GM19238 (cell line): ENCODE results near the gene GCFC2.
A peak's percentile ranks its signal among the peaks of the same experiment; 100 is the strongest.

ENCODE experiments used
- DNase-seq: peaks from one replicate; pipeline ENCODE4 v3.0.0; 2011; ENCODE audit warnings: low spot score; ENCODE audit not compliant: insufficient read length

GCFC2 gene

DNA sequence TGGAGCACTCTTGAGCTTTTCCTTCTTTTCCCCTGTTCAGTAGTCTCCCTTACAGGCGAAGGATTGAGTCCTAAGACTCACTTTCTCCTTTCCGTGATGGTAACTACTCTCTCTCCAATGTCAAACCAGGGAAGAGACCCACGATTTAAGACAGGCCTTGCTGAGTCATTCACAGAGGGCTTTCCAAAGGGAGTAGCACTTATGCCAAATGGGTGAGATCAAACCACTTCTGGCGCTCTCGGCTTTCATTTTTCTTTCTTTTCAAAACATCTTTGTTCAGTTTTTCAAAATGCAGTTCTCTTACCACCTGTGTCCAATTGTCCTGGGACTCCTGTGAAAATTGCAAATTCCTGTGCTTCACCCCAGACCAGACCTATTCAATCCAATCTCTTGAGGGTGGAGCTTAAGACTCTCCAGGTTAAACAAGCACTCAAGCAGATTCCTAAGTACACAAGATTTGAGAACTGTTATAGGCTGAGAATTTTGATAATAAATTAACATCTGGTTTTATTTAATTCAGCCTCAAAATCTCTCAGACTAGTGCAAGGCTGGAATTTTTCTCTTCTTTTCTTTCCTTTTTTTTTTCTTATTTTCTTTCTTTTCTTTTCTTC, 78.5 kb downstream of the GCFC2 start:
- DNase-seq: no peak

- DNase-seq: peak; percentile 37
Observed at GRCh38 chr2:75627902-75628504, 82.7 kb downstream of the GCFC2 start.

DNA sequence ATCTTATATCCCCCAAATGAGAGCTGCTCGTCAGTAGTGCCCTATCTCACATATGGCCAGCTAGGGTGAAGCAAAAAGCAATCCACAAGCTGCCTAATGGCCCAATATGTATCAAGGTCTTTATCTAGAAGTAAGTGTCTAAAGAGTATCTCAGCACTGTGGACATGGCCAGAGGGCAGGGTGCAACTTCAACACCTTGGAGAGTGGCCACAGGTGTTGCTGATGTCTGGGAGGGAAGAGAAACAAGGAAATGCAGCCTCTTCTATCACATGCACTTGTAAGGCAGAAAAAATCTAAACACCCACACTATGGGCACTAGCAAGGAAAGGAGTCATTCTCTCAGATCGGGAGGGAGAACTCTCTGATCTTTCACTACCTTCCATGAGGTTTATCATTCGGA, 87.8 kb downstream of the GCFC2 start:
- DNase-seq: no peak

DNA sequence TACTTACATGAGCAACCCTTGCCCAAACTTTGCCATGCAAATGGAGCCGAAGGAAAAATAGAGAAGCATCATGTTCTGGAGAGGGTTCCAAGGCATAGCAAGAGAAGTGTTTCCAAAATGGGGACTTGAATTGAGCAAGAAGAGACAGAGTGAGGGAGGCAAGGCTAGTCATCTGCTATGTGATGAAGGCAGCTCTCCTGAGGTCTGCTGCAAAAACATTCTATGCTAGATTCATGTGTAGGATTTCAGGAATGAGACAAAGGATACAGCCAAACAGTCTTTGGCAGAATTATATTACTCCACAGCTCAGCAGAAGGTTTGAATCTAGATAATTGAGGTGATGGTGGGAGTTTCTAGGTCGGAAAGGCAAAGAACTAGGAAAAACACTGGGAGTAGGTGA, 88.2 kb downstream of the GCFC2 start:
- DNase-seq: no peak

GRCh38 chr2:75621228-75621627, 89.5 kb downstream of the GCFC2 start:
- no peak for DNase-seq

GRCh38 chr2:75619956-75620740, 90.6 kb downstream of the GCFC2 start:
- DNase-seq: no peak

DNA sequence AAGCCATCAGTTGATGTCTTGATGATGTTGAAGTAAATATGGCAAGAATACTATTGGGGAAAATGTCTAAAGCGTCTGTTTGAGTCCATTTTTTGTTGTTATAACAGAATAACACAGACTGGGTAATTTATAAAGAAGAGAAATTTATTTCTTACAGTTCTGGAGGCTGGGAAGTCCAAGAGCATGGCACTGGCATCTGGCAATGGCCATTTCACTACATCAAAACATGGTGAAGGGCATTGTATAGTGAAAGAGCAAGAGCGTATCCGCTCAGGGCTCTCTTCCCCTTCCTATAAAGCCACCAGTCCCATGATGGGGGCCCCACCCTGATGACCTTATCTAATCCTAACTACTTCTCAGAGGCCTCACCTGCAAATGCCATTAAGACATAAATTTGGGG, 93.8 kb downstream of the GCFC2 start:
- no peak for DNase-seq

GRCh38 chr2:75616406-75616805, 94.3 kb downstream of the GCFC2 start:
- no peak for DNase-seq

DNA sequence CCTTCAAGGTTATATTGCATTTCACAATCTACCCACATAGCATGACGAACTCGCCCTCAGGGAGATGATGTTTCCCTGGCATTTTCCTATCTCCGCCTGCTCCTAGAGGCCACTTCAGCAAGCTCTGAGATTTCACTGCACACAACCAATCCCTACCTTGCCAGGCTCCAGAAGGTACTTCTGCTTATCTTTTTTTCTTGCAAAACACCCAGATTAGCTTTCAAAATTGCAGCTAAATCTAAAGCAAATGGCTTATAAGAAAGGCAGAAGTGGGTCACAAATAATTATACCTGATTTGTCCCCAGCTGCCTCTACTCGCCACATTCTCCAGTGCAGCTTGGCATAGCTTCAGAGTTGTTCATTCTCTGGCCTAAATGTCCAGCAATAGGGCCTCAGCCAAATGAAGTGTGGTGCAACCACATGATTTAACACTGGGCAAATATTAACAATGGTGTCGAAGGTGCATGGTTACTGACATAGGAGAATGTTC, 96.5 kb downstream of the GCFC2 start:
- DNase-seq: no peak

GRCh38 chr2:75612862-75613243, 97.9 kb downstream of the GCFC2 start:
- DNase-seq: no peak
